GM21515 (cell line): ENCODE data around the gene ZMYND8.
"Not testable (repeated sequence)": the region's sequence is repeated elsewhere in the genome, so short reads cannot be mapped to it uniquely, and the experiment has no call there.

Experiments
- ATAC-seq: cut with Tn5 transposase; IDR thresholded peaks from one replicate; pipeline ENCODE4 v1.9.1; 2021; ENCODE audit not compliant: unreplicated experiment

The ZMYND8 gene

GRCh38 chr20:47253872-47254271 lies 102.6 kb downstream of the ZMYND8 start:
- no peak for ATAC-seq

- ATAC-seq = no peak
These were observed 103.6 kb downstream of the ZMYND8 start for GRCh38 chr20:47252879-47253307.

- ATAC-seq = no peak
These were observed 105.1 kb downstream of the ZMYND8 start for GRCh38 chr20:47251154-47252020.

GRCh38 chr20:47250360-47250759 lies 106.1 kb downstream of the ZMYND8 start:
- no peak for ATAC-seq

GRCh38 chr20:47249913-47250312 lies 106.6 kb downstream of the ZMYND8 start:
- no peak for ATAC-seq

- no peak for ATAC-seq
These were observed 108.0 kb downstream of the ZMYND8 start for GRCh38 chr20:47248448-47248966.

GRCh38 chr20:47247972-47248371 lies 108.5 kb downstream of the ZMYND8 start:
- ATAC-seq = no peak

- no peak for ATAC-seq
These were observed 110.3 kb downstream of the ZMYND8 start for GRCh38 chr20:47246061-47246777.

GRCh38 chr20:47245166-47245565 lies 111.3 kb downstream of the ZMYND8 start:
- not testable (repeated sequence) for ATAC-seq

GRCh38 chr20:47244451-47244850 lies 112.0 kb downstream of the ZMYND8 start:
- no peak for ATAC-seq

GRCh38 chr20:47243532-47244305 lies 112.8 kb downstream of the ZMYND8 start:
- no peak for ATAC-seq

GRCh38 chr20:47243003-47243402 lies 113.5 kb downstream of the ZMYND8 start:
- no peak for ATAC-seq

GRCh38 chr20:47241345-47241781 lies 115.1 kb downstream of the ZMYND8 start:
- ATAC-seq = no peak

GRCh38 chr20:47240096-47240495 lies 116.4 kb downstream of the ZMYND8 start:
- ATAC-seq = not testable (repeated sequence)

- ATAC-seq = no peak
These were observed 116.8 kb downstream of the ZMYND8 start for GRCh38 chr20:47239719-47240067.

- ATAC-seq = no peak
These were observed 117.5 kb downstream of the ZMYND8 start for GRCh38 chr20:47238780-47239718.

- no peak for ATAC-seq
These were observed 118.8 kb downstream of the ZMYND8 start for GRCh38 chr20:47237715-47238114.

- no peak for ATAC-seq
These were observed 119.9 kb downstream of the ZMYND8 start for GRCh38 chr20:47236639-47236900.

- no peak for ATAC-seq
These were observed 120.5 kb downstream of the ZMYND8 start for GRCh38 chr20:47235853-47236638.

GRCh38 chr20:47235111-47235510 lies 121.4 kb downstream of the ZMYND8 start:
- no peak for ATAC-seq
